ENCODE data around the gene METTL27.

DNA sequence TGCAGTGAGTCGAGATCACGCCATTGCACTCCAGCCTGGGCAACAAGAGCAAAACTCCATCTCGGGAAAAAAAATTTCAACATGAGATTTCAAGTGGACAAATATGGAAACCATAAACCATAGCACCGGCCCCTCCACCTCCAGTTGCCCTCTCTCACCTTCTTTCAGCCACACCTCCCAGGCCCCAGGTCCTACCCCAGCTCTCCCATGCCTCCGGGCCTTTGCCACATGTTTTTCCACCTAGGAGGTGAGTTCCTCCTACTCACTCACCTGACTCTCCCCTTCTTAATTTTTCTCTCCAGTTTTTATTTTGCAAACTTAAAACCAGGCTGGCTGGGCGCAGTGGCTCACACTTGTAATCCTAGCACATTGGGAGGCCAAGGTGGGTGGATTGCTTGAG lies 25.2 kb downstream of the METTL27 start:
- no peak for TF ChIP-seq CTCF (IDR thresholded peaks at IDR 0.05)
- no peak for TF ChIP-seq POLR2AphosphoS5 (IDR thresholded peaks at IDR 0.05)
- no peak for TF ChIP-seq POLR2A (IDR thresholded peaks at IDR 0.05)
